Activated CD4-positive, CD25-positive, alpha-beta regulatory T cell treated with anti-CD3 and anti-CD28 coated beads, Interleukin-2, amount 50 U/mL, for 72 hours (primary cell): ENCODE results near the gene SRSF2.
"Not testable (repeated sequence)": the region's sequence is repeated elsewhere in the genome, so short reads cannot be mapped to it uniquely, and the experiment has no call there.

Experiments
- DNase-seq: peaks from one replicate; pipeline ENCODE4 v3.0.0; 2021

Gene SRSF2

GRCh38 chr17:76718516-76718915 is 18.6 kb downstream of the SRSF2 start:
- no peak for DNase-seq

- DNase-seq: no peak
Observed at GRCh38 chr17:76716839-76717215, 20.3 kb downstream of the SRSF2 start.

DNA sequence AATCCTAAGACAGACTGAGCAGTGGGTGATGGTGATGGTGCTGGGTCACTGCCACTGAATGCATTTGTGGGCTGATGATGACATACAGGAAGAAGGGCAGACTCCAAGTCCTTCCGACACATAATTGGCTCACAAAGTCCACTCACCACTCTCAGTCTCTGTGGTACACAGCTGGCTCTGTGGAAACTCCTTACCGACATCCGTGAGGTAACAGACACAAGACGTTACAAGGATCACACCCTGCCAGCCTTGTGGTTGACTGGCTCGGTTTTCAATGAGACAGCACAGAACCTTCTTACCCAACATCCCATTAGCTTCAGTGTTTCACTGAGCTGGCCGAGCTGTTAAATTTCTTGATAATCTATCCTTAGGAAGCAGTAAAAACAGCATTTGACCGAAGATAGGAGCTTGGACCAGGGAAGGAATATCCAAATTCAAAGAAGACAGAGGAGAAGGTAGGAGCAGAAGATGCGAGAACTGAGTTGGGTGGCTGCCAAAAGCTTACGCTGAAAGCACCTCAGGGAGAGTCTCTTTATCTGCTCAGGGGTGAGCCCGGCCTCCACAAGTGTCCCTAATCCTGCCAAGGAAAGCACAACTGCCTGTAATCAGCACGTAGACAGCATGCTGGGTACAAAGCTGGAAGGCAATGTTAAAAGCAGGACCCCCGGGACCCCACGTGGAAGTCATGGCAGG is 20.8 kb downstream of the SRSF2 start:
- no peak for DNase-seq

DNA sequence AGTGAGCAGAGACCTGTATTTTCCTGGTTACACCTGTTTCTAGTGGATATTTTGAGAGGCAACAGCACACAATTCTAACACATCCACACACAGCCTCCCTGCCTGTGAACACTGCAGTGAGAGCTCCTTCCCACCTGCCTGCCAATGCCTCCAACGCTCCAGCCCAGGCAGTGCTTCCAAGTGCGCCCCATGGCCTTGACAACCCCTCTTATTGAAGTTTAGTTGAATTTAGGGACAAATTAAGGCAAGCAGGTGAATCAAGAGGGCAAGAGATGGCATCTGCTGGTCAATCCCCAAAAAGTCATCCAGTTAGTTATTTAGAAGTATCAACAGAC is 21.7 kb downstream of the SRSF2 start:
- no peak for DNase-seq

DNA sequence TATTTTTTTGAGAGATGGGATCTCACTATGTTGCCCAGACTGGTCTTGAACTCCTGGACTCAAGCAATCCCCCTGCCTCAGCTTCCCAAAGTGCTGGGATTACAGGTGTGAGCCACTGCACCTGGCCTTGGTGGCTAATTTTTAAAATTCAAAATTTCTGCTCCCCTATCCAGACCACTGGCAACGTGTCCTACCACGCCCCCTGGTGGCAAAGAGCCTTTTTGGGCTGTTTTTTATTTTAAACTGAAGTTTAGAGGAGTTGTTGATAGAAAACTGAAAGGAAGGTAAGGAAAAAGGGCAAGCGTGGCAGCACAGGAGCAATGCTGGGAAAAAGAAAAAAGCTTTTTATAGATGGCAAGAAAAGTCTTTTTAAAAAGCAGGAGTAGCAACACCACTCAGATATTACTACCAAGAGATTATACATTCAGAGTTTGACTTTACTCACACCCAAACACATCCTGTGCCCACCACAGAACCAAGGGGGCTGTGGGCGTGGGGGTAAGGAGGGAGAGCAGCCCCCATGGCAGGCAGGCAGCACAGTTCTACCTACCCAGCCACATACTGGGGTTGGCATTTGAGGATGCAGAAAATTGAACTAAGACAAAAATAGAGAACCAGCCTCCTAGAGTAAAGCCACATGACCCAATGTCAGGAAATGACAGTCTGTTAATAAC is 22.2 kb downstream of the SRSF2 start:
- peak; percentile 74 for DNase-seq

DNA sequence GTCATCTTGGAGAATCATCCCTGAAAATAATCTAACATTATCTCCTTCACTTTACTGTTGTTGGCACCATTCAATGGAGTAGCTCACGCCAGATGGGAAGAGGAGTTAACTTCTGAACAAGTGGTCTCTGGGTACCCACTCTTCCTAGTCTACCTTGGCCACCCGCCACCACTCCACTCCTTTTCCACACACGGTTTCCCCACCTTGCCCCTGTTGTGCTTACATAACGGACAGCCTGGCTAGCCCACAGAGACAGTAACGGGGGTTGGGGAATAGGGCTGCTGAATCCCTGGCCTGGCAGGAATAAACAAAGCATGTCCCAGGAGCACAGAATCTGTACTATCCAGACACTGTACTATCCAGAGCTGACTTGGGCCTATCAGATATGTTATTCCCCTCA is 22.8 kb downstream of the SRSF2 start:
- no peak for DNase-seq

GRCh38 chr17:76713765-76714164 is 23.4 kb downstream of the SRSF2 start:
- no peak for DNase-seq

DNA sequence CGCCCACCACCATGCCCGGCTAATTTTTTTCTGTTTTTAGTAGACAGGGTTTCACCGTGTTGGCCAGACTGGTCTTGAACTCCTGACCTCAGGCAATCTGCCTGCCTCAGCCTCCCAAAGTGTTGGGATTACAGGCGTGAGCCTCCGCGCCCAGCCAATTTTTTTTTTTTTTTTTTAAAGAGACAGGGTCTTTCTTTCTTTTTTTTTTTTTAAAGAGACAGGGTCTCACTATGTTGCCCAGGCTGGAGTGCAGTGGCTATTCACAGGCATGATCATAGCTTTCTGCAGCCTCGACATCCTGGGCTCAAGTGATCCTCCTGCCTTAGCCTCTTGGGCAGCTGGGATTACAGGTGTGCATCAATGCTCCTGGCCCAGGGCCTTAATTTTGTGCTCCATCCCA is 24.8 kb downstream of the SRSF2 start:
- DNase-seq: not testable (repeated sequence)

DNA sequence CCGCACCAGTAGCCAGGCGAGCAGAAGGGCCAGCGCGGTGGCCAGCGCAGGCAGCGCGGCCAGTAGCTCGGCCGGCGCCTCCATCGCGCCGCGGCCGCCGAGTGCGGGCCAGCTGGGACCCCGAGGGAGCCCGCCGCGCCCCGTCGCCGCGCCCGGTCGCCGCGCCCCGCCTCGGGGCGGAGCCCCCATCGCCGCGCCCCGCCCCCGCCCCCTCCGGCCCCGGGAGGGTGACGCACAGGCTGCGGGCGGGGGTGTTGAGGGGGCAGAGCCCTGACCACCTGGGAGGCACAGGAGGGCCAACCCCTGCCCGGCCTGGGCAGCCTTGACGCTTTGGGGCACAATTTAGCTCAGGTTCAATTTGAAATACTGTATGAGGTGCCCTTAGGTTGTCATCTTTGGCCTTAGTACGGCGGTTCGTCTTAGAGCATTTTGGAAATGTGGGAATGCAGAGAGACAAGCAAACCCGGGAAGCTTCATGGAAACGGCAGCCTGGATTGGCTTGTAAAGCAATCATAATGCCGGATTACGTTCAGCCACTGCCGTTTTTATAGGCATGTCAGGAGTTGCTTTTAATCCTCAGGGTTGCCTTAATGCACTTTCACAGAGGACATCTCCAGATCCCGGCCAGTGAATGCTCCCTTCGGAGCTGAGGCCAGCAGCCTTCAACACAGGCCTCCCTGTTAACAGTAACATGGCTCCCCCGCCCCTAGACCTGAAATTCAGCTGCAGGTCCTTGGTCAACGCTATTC is 26.1 kb downstream of the SRSF2 start, which contains the start of gene MXRA7:
MXRA7 (minus strand) TSS at position 103 of the 749 bp plus-strand sequence; CDS start at position 84, 19 bp downstream.
- peak; percentile 42 for DNase-seq

DNA sequence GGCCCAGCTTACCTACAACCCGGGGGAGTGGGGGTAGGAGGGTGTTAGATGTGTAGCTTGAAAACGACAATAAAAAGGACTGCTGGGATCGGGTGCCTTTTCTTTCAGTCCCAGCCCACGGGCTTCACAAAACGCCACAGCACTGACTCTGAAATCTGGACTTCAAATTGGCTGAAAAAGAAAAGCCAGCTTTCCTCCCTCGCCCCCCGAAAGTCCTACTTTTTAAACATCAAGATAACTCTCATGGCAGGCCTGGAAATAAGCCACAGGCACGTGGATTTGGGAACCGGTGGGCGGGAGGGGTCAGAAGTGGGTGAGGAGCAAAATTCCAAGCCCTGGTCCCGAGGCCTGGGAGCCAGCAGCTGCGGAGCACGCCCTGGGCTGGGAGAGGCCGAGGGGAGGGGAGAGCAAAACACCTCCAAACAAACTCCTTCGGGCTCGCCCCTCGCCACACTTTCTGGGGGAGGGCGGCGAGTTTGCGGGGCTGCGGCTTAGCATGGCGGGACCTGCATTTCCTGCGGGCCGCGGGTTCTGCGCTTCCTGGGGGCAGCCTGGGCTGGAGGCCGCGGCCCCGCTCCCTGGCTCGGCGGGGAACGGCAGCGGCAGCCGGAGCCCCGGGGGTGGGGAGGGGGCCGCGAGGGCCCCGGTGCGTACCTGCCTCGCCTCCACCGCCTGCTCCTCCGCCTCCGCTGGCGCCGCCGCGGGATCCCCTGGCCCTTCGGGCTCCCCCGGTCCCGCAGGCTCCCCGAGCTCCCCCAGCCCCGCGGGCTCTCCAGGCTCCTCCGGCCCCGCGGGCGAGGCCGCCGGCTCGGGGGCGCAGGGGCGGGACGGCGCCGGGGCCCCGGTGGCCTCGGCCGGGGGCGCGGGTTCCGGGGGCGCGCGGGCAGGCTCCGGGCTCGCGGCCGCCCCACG is 26.9 kb downstream of the SRSF2 start:
- not testable (repeated sequence) for DNase-seq

GRCh38 chr17:76709077-76709950 is 27.8 kb downstream of the SRSF2 start:
- no peak for DNase-seq

- no peak for DNase-seq
Observed at GRCh38 chr17:76707985-76708807, 28.9 kb downstream of the SRSF2 start.

- DNase-seq: no peak
Observed at GRCh38 chr17:76706817-76707216, 30.3 kb downstream of the SRSF2 start.

- DNase-seq: no peak
Observed at GRCh38 chr17:76704805-76705204, 32.3 kb downstream of the SRSF2 start.

DNA sequence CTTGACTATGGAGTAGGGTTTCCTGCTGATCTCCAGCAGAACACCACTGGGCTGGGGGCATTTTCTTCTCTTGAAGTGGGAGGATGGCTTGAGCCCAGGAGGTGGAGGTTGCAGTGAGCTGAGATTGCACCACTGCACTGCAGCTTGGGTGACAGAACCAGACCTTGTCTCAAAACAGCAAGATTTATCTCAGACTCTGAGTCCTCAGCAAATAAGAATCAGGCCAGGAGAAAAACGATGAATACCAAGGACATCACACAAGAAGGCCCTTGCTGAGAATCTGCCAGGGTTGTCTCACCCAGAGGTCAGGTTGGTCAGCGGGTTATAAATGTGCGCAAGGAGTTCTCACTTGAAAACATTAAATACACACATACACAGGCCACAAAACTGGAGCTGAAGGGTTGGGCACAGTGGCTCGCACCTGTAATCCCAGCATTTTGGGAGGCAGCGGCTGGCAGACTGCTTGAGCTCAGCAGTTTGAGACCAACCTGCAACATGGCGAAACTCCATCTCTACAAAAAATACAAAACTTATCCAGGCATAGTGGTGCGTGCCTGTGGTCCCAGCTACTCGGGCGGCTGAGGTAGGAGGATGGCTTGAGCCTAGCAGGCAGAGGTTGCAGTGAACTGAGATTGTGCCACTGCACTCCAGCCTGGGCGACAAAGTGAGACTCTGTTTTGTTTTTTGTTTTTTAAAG is 34.0 kb downstream of the SRSF2 start:
- no peak for DNase-seq

- no peak for DNase-seq
Observed at GRCh38 chr17:76702076-76702475, 35.1 kb downstream of the SRSF2 start.

DNA sequence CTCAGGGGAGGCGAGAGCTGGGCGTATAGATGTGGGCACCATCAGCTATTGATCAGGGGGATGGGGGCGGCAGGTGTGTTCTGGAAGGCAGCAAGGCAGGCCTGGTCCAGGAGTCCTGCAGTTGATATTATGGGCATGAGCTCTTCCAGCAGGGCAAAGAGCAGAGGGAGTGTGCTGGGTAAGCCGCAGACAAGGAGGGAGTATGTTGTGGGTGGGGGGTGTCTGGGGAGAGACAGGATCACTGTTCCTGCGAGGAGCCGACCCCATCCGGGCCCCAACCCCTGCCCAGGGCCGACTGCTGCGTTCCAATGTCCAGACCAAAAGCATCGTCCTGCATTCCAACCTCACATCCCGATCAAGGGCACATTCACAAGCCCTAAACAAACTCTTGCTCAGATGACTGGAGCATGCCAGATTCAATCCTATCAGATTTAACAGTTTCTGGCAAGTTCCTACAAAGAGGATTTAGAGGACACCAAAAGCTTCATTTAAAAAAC is 35.6 kb downstream of the SRSF2 start:
- DNase-seq: no peak

DNA sequence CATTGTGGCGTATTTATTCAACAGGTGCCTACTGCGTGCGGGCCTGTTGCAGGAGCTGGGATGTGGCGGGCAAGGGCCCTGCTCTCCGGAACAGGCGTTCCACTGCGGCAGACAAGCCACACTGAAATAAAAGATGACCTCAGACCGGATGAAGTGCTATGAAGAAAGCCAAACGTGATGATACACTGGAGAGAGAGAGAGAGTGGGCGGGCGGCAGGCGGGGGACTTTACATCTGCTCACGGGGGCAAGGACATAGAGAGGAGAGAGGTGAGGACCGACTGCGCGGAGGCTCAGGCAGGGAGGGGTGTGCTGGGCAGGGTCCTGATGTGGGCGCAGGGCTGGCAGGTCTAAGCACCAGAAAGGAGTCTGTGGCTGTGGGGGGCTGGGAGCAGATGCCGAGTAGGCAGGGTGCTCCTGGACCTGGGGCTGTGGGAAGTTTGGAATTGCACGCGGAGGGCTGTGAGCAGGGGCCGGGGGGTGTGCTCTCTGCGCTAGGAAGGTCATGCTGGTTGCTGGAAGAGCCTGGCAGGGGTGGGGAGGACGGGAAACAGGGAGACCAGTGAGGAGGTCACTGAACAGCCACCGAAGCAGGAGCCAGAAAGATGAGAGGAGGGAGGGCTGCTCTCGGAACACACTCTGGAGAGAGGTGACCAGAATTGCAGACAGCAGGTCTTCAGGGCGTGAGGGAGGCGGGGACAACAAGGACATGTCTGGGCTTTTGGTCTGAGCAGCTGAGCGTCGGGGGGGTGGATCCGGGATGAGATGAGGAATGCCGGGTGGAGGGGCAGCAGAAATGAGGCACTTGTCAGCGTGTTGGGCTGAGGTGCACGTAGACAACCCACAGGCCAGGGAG is 36.3 kb downstream of the SRSF2 start:
- DNase-seq: no peak

DNA sequence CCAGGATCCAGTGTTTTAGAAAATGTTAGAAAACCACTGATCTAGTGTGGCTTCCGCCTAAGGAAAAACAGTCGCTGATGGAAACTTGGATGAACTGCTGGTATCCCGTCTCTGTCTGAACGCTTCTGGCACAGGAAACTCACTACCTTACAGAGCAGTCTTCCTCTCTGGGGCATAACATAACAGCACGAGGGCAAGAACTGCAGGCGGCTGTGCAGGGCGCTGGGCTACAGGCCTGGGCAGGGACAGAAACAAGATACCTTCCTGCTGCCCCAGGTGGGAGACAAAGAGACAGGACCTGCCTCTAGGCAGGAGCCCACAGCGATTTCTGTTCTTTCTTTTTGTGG is 36.9 kb downstream of the SRSF2 start:
- no peak for DNase-seq
